ENCODE data around the gene DQX1.

Gene DQX1

GRCh38 chr2:74511104-74511989 lies 14.7 kb downstream of the DQX1 start:
- in situ Hi-C loops (cut with HindIII; ENCODE audit: low sequenced_read_pairs), result no loop called here
- DNase-seq (ENCODE audit: low read depth), result no peak
- no peak for TF ChIP-seq CTCF (IDR thresholded peaks at IDR 0.05; ENCODE audit: low read depth, low read length, missing control alignments)
- H3K4me3 ChIP-seq (ENCODE audit: low read depth, low read length), result no peak overlapping the region

GRCh38 chr2:74510272-74510671 lies 15.8 kb downstream of the DQX1 start:
- in situ Hi-C loops (cut with HindIII; ENCODE audit: low sequenced_read_pairs), result no loop called here
- TF ChIP-seq CTCF (IDR thresholded peaks at IDR 0.05; ENCODE audit: low read depth, low read length, missing control alignments), result no peak
- no peak for DNase-seq (ENCODE audit: low read depth)
- no peak overlapping the region for H3K4me3 ChIP-seq (ENCODE audit: low read depth, low read length)

- no peak for DNase-seq (ENCODE audit: low read depth)
- no peak for TF ChIP-seq CTCF (IDR thresholded peaks at IDR 0.05; ENCODE audit: low read depth, low read length, missing control alignments)
- peak overlapping the region; percentile 89 for H3K4me3 ChIP-seq (ENCODE audit: low read depth, low read length)
- in situ Hi-C loops (cut with HindIII; ENCODE audit: low sequenced_read_pairs), result no loop called here
Measured at GRCh38 chr2:74507926-74508520, 18.0 kb downstream of the DQX1 start.

- in situ Hi-C loops (cut with HindIII; ENCODE audit: low sequenced_read_pairs), result no loop called here
- TF ChIP-seq CTCF (IDR thresholded peaks at IDR 0.05; ENCODE audit: low read depth, low read length, missing control alignments), result peak; percentile 27
- H3K4me3 ChIP-seq (ENCODE audit: low read depth, low read length), result peak within 1 kb of the TSS; percentile 89
- DNase-seq (ENCODE audit: low read depth), result peak; percentile 93
Measured at GRCh38 chr2:74507145-74507925, 18.7 kb downstream of the DQX1 start, which contains the start of gene PCGF1. PCGF1 (minus strand) TSS chr2:74507695; CDS start chr2:74507668, 27 bp downstream.

- in situ Hi-C loops (cut with HindIII; ENCODE audit: low sequenced_read_pairs), result no loop called here
- TF ChIP-seq CTCF (IDR thresholded peaks at IDR 0.05; ENCODE audit: low read depth, low read length, missing control alignments), result no peak
- H3K4me3 ChIP-seq (ENCODE audit: low read depth, low read length), result peak overlapping the region; percentile 14
- no peak for DNase-seq (ENCODE audit: low read depth)
Measured at GRCh38 chr2:74505448-74506246, 20.4 kb downstream of the DQX1 start.

Data from astrocyte of the cerebellum (primary cell).